Stomach (tissue), 4 donors: Measurements from ENCODE around the gene SEC61B.

Experiments used
- EP300 ChIP-seq: sonication (generic); formaldehyde crosslinking; IDR thresholded peaks from one replicate; pipeline ENCODE4 v1.6.1; 2017; ENCODE audit warnings: antibody characterized with exemption
- POLR2A ChIP-seq, 4 donors: fragments of 450-650 bp; IDR thresholded peaks; one replicate each; pipeline ENCODE4 v1.6.1; 2016; ENCODE audit warnings: antibody characterized with exemption in 4 of 4, control low read depth in 2 of 4, mild to moderate bottlenecking in 1 of 4, moderate library complexity in 1 of 4
- TF ChIP-seq, protein P1 (sequence below), 7 experiments: fragments of 450-650 bp in 4 of 7; fragments of 200-600 bp in 3 of 7; sonication (generic) in 3 of 7; IDR thresholded peaks; one replicate each; pipeline ENCODE4 v1.5.1; 2016 to 2019; ENCODE audit warnings: antibody characterized with exemption in 7 of 7, control low read depth in 2 of 7, mild to moderate bottlenecking in 1 of 7

DNA sequence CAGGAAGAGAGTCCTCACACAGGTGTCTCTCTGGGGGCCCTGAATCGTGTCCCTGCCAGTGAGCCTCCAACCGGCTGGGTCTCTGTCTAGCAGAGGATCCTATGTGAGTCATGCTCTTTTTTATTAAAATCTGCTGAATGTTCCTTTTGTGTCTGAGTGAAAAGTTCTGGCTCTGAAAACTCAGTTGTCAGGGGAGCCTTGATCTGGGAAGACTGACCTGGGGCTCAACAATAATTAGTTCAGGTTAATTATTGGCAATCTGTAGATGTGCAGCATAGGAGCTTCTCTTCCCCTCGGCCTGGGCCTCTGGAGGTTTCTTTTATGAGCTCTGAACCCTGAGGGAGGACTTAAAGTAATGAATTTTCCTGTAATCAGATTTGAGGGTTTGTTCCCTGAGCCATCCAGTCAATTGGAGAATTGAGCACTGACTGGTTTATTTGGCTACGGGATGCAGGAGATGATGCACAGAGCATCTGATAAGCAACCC, 45.5 kb upstream of the SEC61B start:
- TF ChIP-seq EP300: no peak
- TF ChIP-seq, protein P1, sequence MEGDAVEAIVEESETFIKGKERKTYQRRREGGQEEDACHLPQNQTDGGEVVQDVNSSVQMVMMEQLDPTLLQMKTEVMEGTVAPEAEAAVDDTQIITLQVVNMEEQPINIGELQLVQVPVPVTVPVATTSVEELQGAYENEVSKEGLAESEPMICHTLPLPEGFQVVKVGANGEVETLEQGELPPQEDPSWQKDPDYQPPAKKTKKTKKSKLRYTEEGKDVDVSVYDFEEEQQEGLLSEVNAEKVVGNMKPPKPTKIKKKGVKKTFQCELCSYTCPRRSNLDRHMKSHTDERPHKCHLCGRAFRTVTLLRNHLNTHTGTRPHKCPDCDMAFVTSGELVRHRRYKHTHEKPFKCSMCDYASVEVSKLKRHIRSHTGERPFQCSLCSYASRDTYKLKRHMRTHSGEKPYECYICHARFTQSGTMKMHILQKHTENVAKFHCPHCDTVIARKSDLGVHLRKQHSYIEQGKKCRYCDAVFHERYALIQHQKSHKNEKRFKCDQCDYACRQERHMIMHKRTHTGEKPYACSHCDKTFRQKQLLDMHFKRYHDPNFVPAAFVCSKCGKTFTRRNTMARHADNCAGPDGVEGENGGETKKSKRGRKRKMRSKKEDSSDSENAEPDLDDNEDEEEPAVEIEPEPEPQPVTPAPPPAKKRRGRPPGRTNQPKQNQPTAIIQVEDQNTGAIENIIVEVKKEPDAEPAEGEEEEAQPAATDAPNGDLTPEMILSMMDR (IDR thresholded peaks at IDR 0.05): no peak
- TF ChIP-seq POLR2A (IDR thresholded peaks at IDR 0.05): no peak
